ENCODE results near the gene GLP2R.
"Not testable (repeated sequence)": the region's sequence is repeated elsewhere in the genome, so short reads cannot be mapped to it uniquely, and the experiment has no call there.

GLP2R gene

GRCh38 chr17:9917131-9917530 is 91.4 kb downstream of the GLP2R start:
- H3K4me3 ChIP-seq (ENCODE audit: low read depth in 1 of 2, low read length in 2 of 2), result no peak overlapping the region
- H3K9ac ChIP-seq (ENCODE audit: low read length), result no peak overlapping the region
- no peaks in the 10 kb centered on the region for H3K9me3 ChIP-seq (ENCODE audit: low read length)
- no peaks in the 10 kb centered on the region for H3K4me1 ChIP-seq (ENCODE audit: insufficient read depth, low read length)
- peaks cover 30% of the 10 kb centered on the region for H3K36me3 ChIP-seq (ENCODE audit: insufficient read depth, low read length)
- no peaks in the 10 kb centered on the region for H3K27me3 ChIP-seq (ENCODE audit: control insufficient read depth in 1 of 2, insufficient read depth in 2 of 2, low read length in 2 of 2)
- H3K27ac ChIP-seq (ENCODE audit: low read depth, low read length), result no peak overlapping the region

- Histone ChIP-seq H3K36me3 (ENCODE audit: insufficient read depth, low read length) (peaks cover 30% of the 10 kb centered on the region), H3K4me3 (ENCODE audit: low read depth in 1 of 2, low read length in 2 of 2) (no peak overlapping the region), H3K4me1 (ENCODE audit: insufficient read depth, low read length) (no peaks in the 10 kb centered on the region), H3K9me3 (ENCODE audit: low read length) (no peaks in the 10 kb centered on the region), H3K27ac (ENCODE audit: low read depth, low read length) (no peak overlapping the region), H3K9ac (ENCODE audit: low read length) (no peak overlapping the region), H3K27me3 (ENCODE audit: control insufficient read depth in 1 of 2, insufficient read depth in 2 of 2, low read length in 2 of 2) (no peaks in the 10 kb centered on the region)
These were observed 92.1 kb downstream of the GLP2R start for GRCh38 chr17:9917801-9918200.

- H3K27me3 ChIP-seq (ENCODE audit: control insufficient read depth in 1 of 2, insufficient read depth in 2 of 2, low read length in 2 of 2), result no peaks in the 10 kb centered on the region
- H3K4me3 ChIP-seq (ENCODE audit: low read depth in 1 of 2, low read length in 2 of 2), result no peak overlapping the region
- H3K9me3 ChIP-seq (ENCODE audit: low read length), result no peaks in the 10 kb centered on the region
- no peak overlapping the region for H3K27ac ChIP-seq (ENCODE audit: low read depth, low read length)
- no peak overlapping the region for H3K9ac ChIP-seq (ENCODE audit: low read length)
- H3K4me1 ChIP-seq (ENCODE audit: insufficient read depth, low read length), result no peaks in the 10 kb centered on the region
- peaks cover 30% of the 10 kb centered on the region for H3K36me3 ChIP-seq (ENCODE audit: insufficient read depth, low read length)
These were observed 92.6 kb downstream of the GLP2R start for GRCh38 chr17:9918352-9918751.

- Histone ChIP-seq H3K27me3 (ENCODE audit: control insufficient read depth in 1 of 2, insufficient read depth in 2 of 2, low read length in 2 of 2) (no peaks in the 10 kb centered on the region), H3K36me3 (ENCODE audit: insufficient read depth, low read length) (peaks cover 30% of the 10 kb centered on the region), H3K9ac (ENCODE audit: low read length) (no peak overlapping the region), H3K9me3 (ENCODE audit: low read length) (no peaks in the 10 kb centered on the region), H3K27ac (ENCODE audit: low read depth, low read length) (no peak overlapping the region), H3K4me1 (ENCODE audit: insufficient read depth, low read length) (no peaks in the 10 kb centered on the region), H3K4me3 (ENCODE audit: low read depth in 1 of 2, low read length in 2 of 2) (no peak overlapping the region)
These were observed 93.2 kb downstream of the GLP2R start for GRCh38 chr17:9918804-9919352.

- not testable (repeated sequence) for H3K4me1 ChIP-seq (ENCODE audit: insufficient read depth, low read length); H3K9ac ChIP-seq (ENCODE audit: low read length); H3K27me3 ChIP-seq (ENCODE audit: control insufficient read depth in 1 of 2, insufficient read depth in 2 of 2, low read length in 2 of 2); H3K9me3 ChIP-seq (ENCODE audit: low read length); H3K4me3 ChIP-seq (ENCODE audit: low read depth in 1 of 2, low read length in 2 of 2); H3K27ac ChIP-seq (ENCODE audit: low read depth, low read length)
- H3K36me3 ChIP-seq (ENCODE audit: insufficient read depth, low read length), result peaks cover 24% of the 10 kb centered on the region
These were observed 95.5 kb downstream of the GLP2R start for GRCh38 chr17:9921216-9921615.

GRCh38 chr17:9922012-9922848 is 96.5 kb downstream of the GLP2R start:
- no peak overlapping the region for H3K4me3 ChIP-seq (ENCODE audit: low read depth in 1 of 2, low read length in 2 of 2)
- no peaks in the 10 kb centered on the region for H3K4me1 ChIP-seq (ENCODE audit: insufficient read depth, low read length)
- H3K9ac ChIP-seq (ENCODE audit: low read length), result no peak overlapping the region
- H3K27me3 ChIP-seq (ENCODE audit: control insufficient read depth in 1 of 2, insufficient read depth in 2 of 2, low read length in 2 of 2), result no peaks in the 10 kb centered on the region
- peaks cover 24% of the 10 kb centered on the region for H3K36me3 ChIP-seq (ENCODE audit: insufficient read depth, low read length)
- H3K9me3 ChIP-seq (ENCODE audit: low read length), result no peaks in the 10 kb centered on the region
- no peak overlapping the region for H3K27ac ChIP-seq (ENCODE audit: low read depth, low read length)

GRCh38 chr17:9924735-9925191 is 99.0 kb downstream of the GLP2R start:
- Histone ChIP-seq H3K36me3 (ENCODE audit: insufficient read depth, low read length) (peaks cover 7% of the 10 kb centered on the region), H3K27ac (ENCODE audit: low read depth, low read length) (no peak overlapping the region), H3K9ac (ENCODE audit: low read length) (no peak overlapping the region)

GRCh38 chr17:9925457-9925856 is 99.7 kb downstream of the GLP2R start:
- Histone ChIP-seq H3K27me3 (ENCODE audit: control insufficient read depth in 1 of 2, insufficient read depth in 2 of 2, low read length in 2 of 2) (no peaks in the 10 kb centered on the region), H3K4me1 (ENCODE audit: insufficient read depth, low read length) (no peaks in the 10 kb centered on the region), H3K36me3 (ENCODE audit: insufficient read depth, low read length) (peaks cover 2% of the 10 kb centered on the region), H3K9ac (ENCODE audit: low read length) (no peak overlapping the region), H3K27ac (ENCODE audit: low read depth, low read length) (no peak overlapping the region), H3K4me3 (ENCODE audit: low read depth in 1 of 2, low read length in 2 of 2) (no peak overlapping the region), H3K9me3 (ENCODE audit: low read length) (no peaks in the 10 kb centered on the region)

More at GRCh38 chr17:9924735-9925191, 99.0 kb downstream of the GLP2R start:
- H3K27me3 ChIP-seq (ENCODE audit: control insufficient read depth in 1 of 2, insufficient read depth in 2 of 2, low read length in 2 of 2), result no peaks in the 10 kb centered on the region
- no peaks in the 10 kb centered on the region for H3K9me3 ChIP-seq (ENCODE audit: low read length)
- H3K4me1 ChIP-seq (ENCODE audit: insufficient read depth, low read length), result no peaks in the 10 kb centered on the region
- H3K4me3 ChIP-seq (ENCODE audit: low read depth in 1 of 2, low read length in 2 of 2), result no peak overlapping the region

GRCh38 chr17:9926150-9926804 is 100.6 kb downstream of the GLP2R start:
- Histone ChIP-seq H3K9me3 (ENCODE audit: low read length) (no peaks in the 10 kb centered on the region), H3K4me3 (ENCODE audit: low read depth in 1 of 2, low read length in 2 of 2) (no peak overlapping the region), H3K36me3 (ENCODE audit: insufficient read depth, low read length) (no peaks in the 10 kb centered on the region), H3K27me3 (ENCODE audit: control insufficient read depth in 1 of 2, insufficient read depth in 2 of 2, low read length in 2 of 2) (no peaks in the 10 kb centered on the region), H3K4me1 (ENCODE audit: insufficient read depth, low read length) (no peaks in the 10 kb centered on the region), H3K27ac (ENCODE audit: low read depth, low read length) (no peak overlapping the region), H3K9ac (ENCODE audit: low read length) (no peak overlapping the region)

GRCh38 chr17:9928601-9929333 is 103.0 kb downstream of the GLP2R start:
- H3K4me1 ChIP-seq (ENCODE audit: insufficient read depth, low read length), result no peaks in the 10 kb centered on the region
- no peak overlapping the region for H3K27ac ChIP-seq (ENCODE audit: low read depth, low read length)
- no peak overlapping the region for H3K4me3 ChIP-seq (ENCODE audit: low read depth in 1 of 2, low read length in 2 of 2)
- H3K9ac ChIP-seq (ENCODE audit: low read length), result no peak overlapping the region
- H3K36me3 ChIP-seq (ENCODE audit: insufficient read depth, low read length), result no peaks in the 10 kb centered on the region
- H3K9me3 ChIP-seq (ENCODE audit: low read length), result no peaks in the 10 kb centered on the region
- H3K27me3 ChIP-seq (ENCODE audit: control insufficient read depth in 1 of 2, insufficient read depth in 2 of 2, low read length in 2 of 2), result no peaks in the 10 kb centered on the region

- Histone ChIP-seq H3K36me3 (ENCODE audit: insufficient read depth, low read length) (no peaks in the 10 kb centered on the region), H3K27ac (ENCODE audit: low read depth, low read length) (no peak overlapping the region)
These were observed 104.1 kb downstream of the GLP2R start for GRCh38 chr17:9929871-9930270.

More at GRCh38 chr17:9929871-9930270, 104.1 kb downstream of the GLP2R start:
- H3K4me3 ChIP-seq (ENCODE audit: low read depth in 1 of 2, low read length in 2 of 2), result no peak overlapping the region
- H3K9ac ChIP-seq (ENCODE audit: low read length), result no peak overlapping the region
- no peaks in the 10 kb centered on the region for H3K4me1 ChIP-seq (ENCODE audit: insufficient read depth, low read length)
- H3K27me3 ChIP-seq (ENCODE audit: control insufficient read depth in 1 of 2, insufficient read depth in 2 of 2, low read length in 2 of 2), result no peaks in the 10 kb centered on the region
- no peaks in the 10 kb centered on the region for H3K9me3 ChIP-seq (ENCODE audit: low read length)

Data from muscle layer of colon (tissue), 2 donors.